Lower leg skin (tissue), 3 donors: ENCODE measurements around the gene BANP.

Experiments
- POLR2A ChIP-seq, 2 donors: fragments of 450-650 bp; IDR thresholded peaks; one replicate each; pipeline ENCODE4 v1.6.1; 2016 to 2017; ENCODE audit warnings: antibody characterized with exemption in 2 of 2, mild to moderate bottlenecking in 1 of 2, moderate library complexity in 1 of 2
- TF ChIP-seq, protein P1 (sequence below), 3 donors: fragments of 450-650 bp; IDR thresholded peaks; one replicate each; pipeline ENCODE4 v1.5.1; 2016; ENCODE audit warnings: antibody characterized with exemption in 3 of 3, mild to moderate bottlenecking in 3 of 3, moderate library complexity in 2 of 3

GRCh38 chr16:87964049-87964659, 12.9 kb downstream of the BANP start:
- TF ChIP-seq, protein P1, sequence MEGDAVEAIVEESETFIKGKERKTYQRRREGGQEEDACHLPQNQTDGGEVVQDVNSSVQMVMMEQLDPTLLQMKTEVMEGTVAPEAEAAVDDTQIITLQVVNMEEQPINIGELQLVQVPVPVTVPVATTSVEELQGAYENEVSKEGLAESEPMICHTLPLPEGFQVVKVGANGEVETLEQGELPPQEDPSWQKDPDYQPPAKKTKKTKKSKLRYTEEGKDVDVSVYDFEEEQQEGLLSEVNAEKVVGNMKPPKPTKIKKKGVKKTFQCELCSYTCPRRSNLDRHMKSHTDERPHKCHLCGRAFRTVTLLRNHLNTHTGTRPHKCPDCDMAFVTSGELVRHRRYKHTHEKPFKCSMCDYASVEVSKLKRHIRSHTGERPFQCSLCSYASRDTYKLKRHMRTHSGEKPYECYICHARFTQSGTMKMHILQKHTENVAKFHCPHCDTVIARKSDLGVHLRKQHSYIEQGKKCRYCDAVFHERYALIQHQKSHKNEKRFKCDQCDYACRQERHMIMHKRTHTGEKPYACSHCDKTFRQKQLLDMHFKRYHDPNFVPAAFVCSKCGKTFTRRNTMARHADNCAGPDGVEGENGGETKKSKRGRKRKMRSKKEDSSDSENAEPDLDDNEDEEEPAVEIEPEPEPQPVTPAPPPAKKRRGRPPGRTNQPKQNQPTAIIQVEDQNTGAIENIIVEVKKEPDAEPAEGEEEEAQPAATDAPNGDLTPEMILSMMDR (IDR thresholded peaks at IDR 0.05), result no peak
- no peak for TF ChIP-seq POLR2A (IDR thresholded peaks at IDR 0.05)
